CD4-positive, alpha-beta T cell treated with Interleukin-17A for 1 hour (primary cell): Measurements from ENCODE around the gene REEP6.

Experiments
- DNase-seq: peaks from one replicate; pipeline ENCODE4 v3.0.0-alpha.2; 2020

REEP6 gene

DNA sequence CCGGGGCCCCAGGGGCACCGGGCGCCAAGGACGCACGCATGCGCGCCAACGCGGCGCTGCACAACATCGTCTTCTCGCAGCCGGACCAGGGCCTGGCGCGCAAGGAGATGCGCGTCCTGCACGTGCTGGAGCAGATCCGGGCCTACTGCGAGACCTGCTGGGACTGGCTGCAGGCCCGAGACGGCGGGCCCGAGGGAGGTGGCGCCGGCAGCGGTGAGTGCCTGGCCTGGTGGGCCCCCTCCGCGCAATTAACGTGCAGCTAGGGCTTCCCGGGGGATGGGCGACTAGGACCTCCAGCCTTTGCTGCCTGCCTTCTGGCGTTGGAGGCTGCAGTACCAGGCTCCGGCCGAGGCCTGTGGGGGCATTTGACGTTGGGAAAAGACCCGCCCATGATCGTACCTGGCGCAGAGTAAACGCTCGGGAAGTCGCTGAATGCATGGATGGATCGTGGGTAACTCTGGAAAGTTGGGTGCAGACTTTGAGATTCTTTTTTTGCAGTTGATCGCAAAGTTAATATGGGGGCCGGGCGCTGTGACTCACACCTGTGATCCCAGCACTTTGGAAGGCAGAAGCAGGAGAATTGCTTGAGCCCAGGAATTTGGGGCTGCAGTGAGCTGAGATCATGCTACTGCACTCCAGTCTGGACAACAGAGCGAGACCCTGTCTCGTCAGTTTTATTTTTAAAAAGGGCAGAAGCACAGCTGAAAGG lies 33.8 kb upstream of the REEP6 start:
- DNase-seq: no peak

- no peak for DNase-seq
These were observed 33.1 kb upstream of the REEP6 start for GRCh38 chr19:1457892-1458291.

DNA sequence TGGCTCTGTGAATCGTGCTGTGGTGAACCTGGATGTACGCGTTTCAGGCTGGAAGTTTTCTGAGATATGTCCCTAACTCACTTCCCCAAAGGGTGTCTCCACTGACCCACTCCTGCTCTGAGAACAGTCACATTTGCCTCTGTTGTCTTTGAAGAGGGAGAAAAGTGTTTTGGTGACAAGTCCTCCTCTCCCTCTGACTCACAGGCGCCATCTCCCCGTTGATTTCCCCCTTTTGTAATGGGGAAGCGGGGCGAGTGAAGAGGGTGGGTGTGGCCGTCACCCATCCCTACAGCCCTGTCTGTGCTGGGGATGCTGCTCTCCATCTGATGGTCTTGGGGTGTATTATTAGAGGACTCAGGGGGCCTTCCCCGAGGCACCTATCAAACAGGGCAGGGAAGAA lies 31.5 kb upstream of the REEP6 start:
- no peak for DNase-seq

DNA sequence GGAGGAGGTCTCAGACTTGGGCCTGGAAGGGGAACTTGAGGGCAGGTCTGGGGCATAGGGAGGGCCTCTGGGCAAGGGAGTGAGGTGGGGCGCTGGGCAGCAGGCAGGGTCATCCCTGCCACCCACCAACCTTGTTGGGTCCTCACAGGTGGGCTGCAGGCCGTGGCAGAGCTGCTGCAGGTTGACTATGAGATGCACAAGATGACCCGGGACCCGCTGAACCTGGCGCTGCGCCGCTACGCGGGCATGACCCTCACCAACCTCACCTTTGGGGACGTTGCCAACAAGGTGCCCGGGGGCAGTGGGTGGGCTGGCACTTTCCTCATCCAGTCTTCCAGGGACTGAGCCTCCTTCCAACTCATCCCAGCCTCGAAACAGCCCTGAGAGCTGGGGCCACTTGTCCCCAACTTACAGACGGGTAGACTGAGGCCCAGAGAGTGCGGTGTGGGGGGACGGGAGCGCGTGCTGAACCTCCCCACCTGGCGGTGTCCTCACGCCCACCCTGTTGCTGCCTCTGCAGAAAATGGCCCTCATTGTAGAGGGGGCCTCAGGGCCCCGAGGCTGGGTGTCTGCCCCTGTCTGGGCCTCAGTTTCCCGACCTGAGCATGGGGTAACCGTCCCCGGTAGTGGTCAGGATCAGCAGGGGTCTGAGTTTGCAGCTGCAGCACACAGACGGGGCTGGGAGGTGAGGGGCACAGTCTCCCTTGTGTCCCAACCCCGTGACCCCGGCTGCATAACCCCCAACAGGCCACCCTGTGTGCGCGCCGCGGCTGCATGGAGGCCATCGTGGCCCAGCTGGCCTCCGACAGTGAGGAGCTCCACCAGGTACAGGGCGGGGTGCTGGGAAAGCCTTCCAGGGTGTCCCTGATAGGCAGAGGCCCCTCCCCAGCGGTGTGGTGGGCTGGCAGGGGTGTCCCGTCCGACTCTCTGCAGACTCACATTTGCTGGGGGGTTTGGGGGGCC lies 30.7 kb upstream of the REEP6 start:
- no peak for DNase-seq

- DNase-seq: no peak
These were observed 29.1 kb upstream of the REEP6 start for GRCh38 chr19:1461862-1462261.

DNA sequence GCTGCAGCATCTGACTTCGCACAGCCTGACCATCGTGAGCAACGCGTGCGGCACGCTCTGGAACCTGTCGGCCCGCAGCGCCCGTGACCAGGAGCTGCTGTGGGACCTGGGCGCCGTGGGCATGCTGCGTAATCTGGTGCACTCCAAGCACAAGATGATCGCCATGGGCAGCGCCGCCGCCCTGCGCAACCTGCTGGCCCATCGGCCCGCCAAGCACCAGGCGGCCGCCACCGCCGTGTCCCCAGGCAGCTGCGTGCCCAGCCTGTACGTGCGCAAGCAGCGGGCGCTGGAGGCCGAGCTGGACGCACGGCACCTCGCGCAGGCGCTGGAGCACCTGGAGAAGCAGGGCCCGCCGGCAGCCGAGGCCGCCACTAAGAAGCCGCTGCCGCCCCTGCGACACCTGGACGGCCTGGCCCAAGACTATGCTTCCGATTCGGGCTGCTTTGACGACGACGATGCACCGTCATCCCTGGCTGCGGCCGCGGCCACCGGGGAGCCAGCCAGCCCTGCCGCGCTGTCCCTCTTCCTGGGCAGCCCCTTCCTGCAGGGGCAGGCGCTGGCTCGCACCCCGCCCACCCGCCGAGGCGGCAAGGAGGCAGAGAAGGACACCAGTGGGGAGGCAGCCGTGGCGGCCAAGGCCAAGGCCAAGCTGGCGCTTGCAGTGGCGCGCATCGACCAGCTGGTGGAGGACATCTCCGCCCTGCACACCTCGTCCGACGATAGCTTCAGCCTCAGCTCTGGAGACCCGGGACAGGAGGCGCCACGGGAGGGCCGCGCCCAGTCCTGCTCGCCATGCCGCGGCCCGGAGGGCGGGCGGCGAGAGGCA lies 25.6 kb upstream of the REEP6 start:
- DNase-seq: peak; percentile 37

DNA sequence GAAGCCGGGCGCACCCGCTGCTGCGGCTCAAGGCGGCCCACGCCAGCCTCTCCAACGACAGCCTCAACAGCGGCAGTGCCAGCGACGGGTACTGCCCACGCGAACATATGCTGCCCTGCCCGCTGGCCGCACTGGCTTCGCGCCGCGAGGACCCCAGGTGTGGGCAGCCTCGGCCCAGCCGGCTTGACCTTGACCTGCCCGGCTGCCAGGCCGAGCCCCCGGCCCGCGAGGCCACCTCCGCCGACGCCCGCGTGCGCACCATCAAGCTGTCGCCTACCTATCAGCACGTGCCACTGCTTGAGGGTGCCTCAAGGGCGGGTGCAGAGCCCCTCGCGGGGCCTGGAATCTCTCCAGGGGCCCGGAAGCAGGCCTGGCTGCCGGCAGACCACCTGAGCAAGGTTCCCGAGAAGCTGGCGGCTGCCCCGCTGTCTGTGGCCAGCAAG lies 24.9 kb upstream of the REEP6 start:
- DNase-seq: no peak

DNA sequence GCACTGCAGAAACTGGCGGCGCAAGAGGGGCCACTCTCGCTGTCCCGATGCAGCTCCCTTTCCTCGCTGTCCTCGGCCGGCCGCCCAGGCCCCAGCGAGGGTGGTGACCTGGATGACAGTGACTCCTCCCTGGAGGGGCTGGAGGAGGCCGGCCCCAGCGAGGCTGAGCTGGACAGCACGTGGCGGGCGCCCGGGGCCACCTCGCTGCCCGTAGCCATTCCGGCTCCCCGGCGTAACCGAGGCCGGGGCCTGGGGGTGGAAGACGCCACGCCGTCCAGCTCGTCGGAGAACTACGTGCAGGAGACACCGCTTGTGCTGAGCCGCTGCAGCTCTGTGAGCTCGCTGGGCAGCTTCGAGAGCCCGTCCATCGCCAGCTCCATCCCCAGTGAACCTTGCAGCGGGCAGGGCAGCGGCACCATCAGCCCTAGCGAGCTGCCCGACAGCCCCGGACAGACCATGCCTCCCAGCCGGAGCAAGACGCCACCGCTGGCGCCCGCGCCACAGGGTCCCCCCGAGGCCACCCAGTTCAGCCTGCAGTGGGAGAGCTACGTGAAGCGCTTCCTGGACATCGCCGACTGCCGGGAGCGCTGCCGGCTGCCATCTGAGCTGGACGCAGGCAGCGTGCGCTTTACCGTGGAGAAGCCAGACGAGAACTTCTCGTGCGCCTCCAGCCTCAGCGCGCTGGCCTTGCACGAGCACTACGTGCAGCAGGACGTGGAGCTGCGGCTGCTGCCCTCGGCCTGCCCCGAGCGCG lies 24.3 kb upstream of the REEP6 start:
- DNase-seq: no peak

- DNase-seq: no peak
These were observed 23.8 kb upstream of the REEP6 start for GRCh38 chr19:1467215-1467489.

- no peak for DNase-seq
These were observed 23.3 kb upstream of the REEP6 start for GRCh38 chr19:1467490-1468273.

- DNase-seq: no peak
These were observed 22.6 kb upstream of the REEP6 start for GRCh38 chr19:1468274-1468820.

DNA sequence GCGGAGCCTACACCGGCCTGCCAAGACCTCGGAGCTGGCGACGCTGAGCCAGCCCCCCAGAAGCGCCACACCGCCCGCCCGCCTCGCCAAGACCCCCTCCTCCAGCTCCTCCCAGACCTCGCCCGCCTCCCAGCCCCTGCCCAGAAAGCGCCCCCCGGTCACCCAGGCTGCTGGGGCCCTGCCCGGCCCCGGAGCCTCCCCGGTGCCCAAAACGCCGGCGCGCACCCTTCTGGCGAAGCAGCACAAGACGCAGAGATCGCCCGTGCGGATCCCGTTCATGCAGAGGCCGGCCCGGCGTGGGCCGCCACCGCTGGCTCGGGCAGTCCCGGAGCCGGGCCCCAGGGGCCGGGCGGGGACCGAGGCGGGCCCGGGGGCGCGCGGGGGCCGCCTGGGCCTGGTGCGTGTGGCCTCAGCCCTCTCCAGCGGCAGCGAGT lies 22.1 kb upstream of the REEP6 start:
- DNase-seq: peak; percentile 26

GRCh38 chr19:1469255-1470054 lies 21.5 kb upstream of the REEP6 start:
- DNase-seq: peak; percentile 24

DNA sequence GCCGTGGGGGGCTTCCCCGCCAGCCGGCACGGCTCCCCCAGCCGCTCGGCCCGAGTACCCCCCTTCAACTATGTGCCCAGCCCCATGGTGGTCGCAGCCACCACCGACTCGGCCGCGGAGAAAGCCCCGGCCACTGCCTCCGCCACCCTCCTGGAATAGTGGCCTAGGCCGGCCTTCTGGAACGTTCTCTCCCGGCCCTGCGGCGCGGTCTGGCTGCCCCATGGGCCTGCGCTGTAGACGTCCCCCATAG lies 21.0 kb upstream of the REEP6 start:
- DNase-seq: no peak

DNA sequence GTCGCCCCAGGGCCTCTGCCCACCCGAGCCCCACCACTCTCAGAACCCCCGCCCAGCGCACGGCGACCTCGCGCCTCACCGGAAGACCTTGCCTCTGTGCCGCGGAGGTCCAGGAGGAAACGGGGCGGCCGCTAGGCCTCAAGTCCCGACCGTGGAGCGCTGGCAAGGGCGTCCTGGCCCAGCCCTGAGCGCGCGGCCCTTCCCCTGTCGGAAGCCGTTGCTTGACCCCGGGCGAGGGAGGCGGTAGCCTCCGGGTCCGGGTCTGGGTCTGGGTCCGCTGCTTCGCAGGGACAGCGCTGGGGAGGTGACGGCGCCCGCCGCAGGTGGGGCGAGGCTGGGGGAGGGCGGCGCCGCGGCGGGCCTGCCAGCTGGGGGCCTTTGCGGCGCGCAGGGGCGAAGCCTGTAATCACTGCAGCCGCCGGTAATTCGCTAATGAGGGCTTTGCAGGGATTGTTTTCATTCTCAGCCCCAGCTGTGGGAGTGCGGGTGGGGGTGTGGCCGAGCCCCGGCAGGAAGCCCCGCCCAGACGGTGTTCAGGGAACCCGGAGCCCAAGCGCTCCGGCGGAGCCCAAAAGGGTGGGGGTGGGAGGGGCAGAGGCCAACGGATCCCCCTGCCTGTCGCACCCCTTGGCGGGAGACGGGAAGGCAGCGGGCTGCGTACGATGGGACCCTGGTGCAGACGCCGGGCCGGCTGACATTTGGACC lies 20.5 kb upstream of the REEP6 start:
- DNase-seq: peak; percentile 80

DNA sequence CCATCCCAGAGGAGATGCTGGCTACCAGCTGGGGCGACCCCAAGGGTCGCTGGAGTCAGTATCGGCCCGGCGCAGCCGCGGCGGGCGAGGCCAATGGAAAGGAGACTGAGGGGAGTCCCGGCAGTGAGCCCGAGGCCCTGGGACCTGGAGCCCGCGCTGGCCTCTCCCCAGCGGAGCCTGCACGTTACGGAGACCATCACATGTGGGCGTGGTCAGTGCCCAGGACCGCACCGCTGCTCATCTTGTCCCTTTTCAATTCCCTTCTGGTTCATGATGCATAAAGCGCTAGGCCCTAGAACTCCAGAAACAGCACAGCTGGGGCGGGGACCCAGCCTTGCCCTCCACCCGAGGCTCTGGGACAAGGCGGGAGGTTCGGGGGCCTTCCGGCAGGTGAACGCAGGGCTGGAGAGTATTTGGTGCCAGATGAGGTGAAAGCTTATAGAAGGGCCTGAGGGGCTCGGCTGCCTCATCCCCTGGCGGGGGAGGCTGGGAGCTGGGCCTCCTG lies 19.9 kb upstream of the REEP6 start:
- DNase-seq: peak; percentile 24

- no peak for DNase-seq
These were observed 19.3 kb upstream of the REEP6 start for GRCh38 chr19:1471515-1472160.

- no peak for DNase-seq
These were observed 18.5 kb upstream of the REEP6 start for GRCh38 chr19:1472231-1473084.
